ENCODE data around the gene ARF1. TPM values are rescaled to one million over a fixed set of nuclear protein-coding genes. Genes with fewer than 3 reads are reported as not detected.

ARF1 gene
- total RNA-seq, 1 donor from 2014 or later: 295 TPM

GRCh38 chr1:228105270-228105995 is 22.9 kb downstream of the ARF1 start:
- no peaks in the 10 kb centered on the region for H3K27me3 ChIP-seq
- H3K36me3 ChIP-seq: peaks cover 0 to 16% of the 10 kb centered on the region in 2 donors
- no peaks in the 10 kb centered on the region for H3K9me3 ChIP-seq
- peaks cover 48% of the 10 kb centered on the region for H3K4me1 ChIP-seq
- H3K27ac ChIP-seq: no peak overlapping the region
- no peak for TF ChIP-seq POLR2AphosphoS5 (IDR thresholded peaks at IDR 0.05; ENCODE audit: insufficient read depth in 1 of 2, low read depth in 1 of 2)
- no peak for DNase-seq (ENCODE audit: extremely low spot score in 2 of 2)
- no peak overlapping the region for H3K4me3 ChIP-seq
- intact Hi-C loops (cut with DNase I): no loop called here

- H3K27ac ChIP-seq: no peak overlapping the region
- H3K4me1 ChIP-seq: peaks cover 50% of the 10 kb centered on the region
- TF ChIP-seq POLR2A (IDR thresholded peaks at IDR 0.05): no peak
- intact Hi-C loops (cut with DNase I): no loop called here
- DNase-seq (ENCODE audit: extremely low spot score in 2 of 2): no peak
- H3K27me3 ChIP-seq: no peaks in the 10 kb centered on the region
- no peak overlapping the region for H3K4me3 ChIP-seq
- H3K36me3 ChIP-seq: peaks cover 0 to 11% of the 10 kb centered on the region in 2 donors
- H3K9me3 ChIP-seq: no peaks in the 10 kb centered on the region
Observed at GRCh38 chr1:228105996-228106799, 23.7 kb downstream of the ARF1 start.

DNA sequence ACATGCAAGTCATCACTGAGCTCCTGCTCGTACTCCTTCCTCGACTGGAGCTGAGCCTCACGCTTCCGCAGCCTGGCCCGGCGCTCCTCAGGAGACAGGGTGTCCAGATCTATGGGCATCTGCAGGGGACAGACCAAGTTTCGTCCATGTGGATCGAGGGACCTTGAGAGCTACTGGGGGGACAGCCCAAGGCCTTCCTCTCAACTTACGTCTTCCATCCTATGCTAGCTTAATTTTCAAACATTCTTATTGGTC is 24.2 kb downstream of the ARF1 start:
- H3K27ac ChIP-seq: no peak overlapping the region
- H3K4me3 ChIP-seq: no peak overlapping the region
- H3K36me3 ChIP-seq: peaks cover 0 to 11% of the 10 kb centered on the region in 2 donors
- H3K27me3 ChIP-seq: no peaks in the 10 kb centered on the region
- TF ChIP-seq, protein P1, sequence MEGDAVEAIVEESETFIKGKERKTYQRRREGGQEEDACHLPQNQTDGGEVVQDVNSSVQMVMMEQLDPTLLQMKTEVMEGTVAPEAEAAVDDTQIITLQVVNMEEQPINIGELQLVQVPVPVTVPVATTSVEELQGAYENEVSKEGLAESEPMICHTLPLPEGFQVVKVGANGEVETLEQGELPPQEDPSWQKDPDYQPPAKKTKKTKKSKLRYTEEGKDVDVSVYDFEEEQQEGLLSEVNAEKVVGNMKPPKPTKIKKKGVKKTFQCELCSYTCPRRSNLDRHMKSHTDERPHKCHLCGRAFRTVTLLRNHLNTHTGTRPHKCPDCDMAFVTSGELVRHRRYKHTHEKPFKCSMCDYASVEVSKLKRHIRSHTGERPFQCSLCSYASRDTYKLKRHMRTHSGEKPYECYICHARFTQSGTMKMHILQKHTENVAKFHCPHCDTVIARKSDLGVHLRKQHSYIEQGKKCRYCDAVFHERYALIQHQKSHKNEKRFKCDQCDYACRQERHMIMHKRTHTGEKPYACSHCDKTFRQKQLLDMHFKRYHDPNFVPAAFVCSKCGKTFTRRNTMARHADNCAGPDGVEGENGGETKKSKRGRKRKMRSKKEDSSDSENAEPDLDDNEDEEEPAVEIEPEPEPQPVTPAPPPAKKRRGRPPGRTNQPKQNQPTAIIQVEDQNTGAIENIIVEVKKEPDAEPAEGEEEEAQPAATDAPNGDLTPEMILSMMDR (IDR thresholded peaks at IDR 0.05): no peak
- TF ChIP-seq POLR2AphosphoS5 (IDR thresholded peaks at IDR 0.05; ENCODE audit: insufficient read depth in 1 of 2, low read depth in 1 of 2): no peak
- TF ChIP-seq POLR2A (IDR thresholded peaks at IDR 0.05): no peak
- DNase-seq (ENCODE audit: extremely low spot score in 2 of 2): no peak
- no peaks in the 10 kb centered on the region for H3K9me3 ChIP-seq
- peaks cover 45% of the 10 kb centered on the region for H3K4me1 ChIP-seq
- intact Hi-C loops (cut with DNase I): no loop called here

- TF ChIP-seq POLR2AphosphoS5 (IDR thresholded peaks at IDR 0.05; ENCODE audit: insufficient read depth in 1 of 2, low read depth in 1 of 2): no peak
- no peak for TF ChIP-seq POLR2A (IDR thresholded peaks at IDR 0.05)
Observed at GRCh38 chr1:228107636-228108035, 25.1 kb downstream of the ARF1 start.

GRCh38 chr1:228108055-228108690 is 25.7 kb downstream of the ARF1 start:
- peaks cover 36% of the 10 kb centered on the region for H3K4me1 ChIP-seq
- H3K27me3 ChIP-seq: no peaks in the 10 kb centered on the region
- peak overlapping the region; percentile 86 to 87 for H3K4me3 ChIP-seq
- H3K9me3 ChIP-seq: no peaks in the 10 kb centered on the region
- H3K27ac ChIP-seq: peak overlapping the region; percentile 94
- TF ChIP-seq POLR2AphosphoS5 (IDR thresholded peaks at IDR 0.05; ENCODE audit: insufficient read depth in 1 of 2, low read depth in 1 of 2): no peak
- TF ChIP-seq, protein P1 (IDR thresholded peaks at IDR 0.05): no peak
- no peak for TF ChIP-seq POLR2A (IDR thresholded peaks at IDR 0.05)
- no peak for DNase-seq (ENCODE audit: extremely low spot score in 2 of 2)
- intact Hi-C loops (cut with DNase I): no loop called here
- peaks cover 0 to 11% of the 10 kb centered on the region in 2 donors for H3K36me3 ChIP-seq

More at GRCh38 chr1:228107636-228108035, 25.1 kb downstream of the ARF1 start:
- intact Hi-C loops (cut with DNase I): no loop called here
- Histone ChIP-seq H3K27me3 (no peaks in the 10 kb centered on the region), H3K36me3 (peaks cover 0 to 11% of the 10 kb centered on the region in 2 donors), H3K4me1 (peaks cover 36% of the 10 kb centered on the region), H3K27ac (no peak overlapping the region), H3K4me3 (no peak overlapping the region), H3K9me3 (no peaks in the 10 kb centered on the region)
- DNase-seq (ENCODE audit: extremely low spot score in 2 of 2): no peak

- Histone ChIP-seq H3K4me1 (peaks cover 33% of the 10 kb centered on the region), H3K27ac (peak overlapping the region; percentile 94), H3K4me3 (peak overlapping the region; percentile 86 to 87), H3K27me3 (no peaks in the 10 kb centered on the region), H3K9me3 (no peaks in the 10 kb centered on the region), H3K36me3 (peaks cover 0 to 11% of the 10 kb centered on the region in 2 donors)
- intact Hi-C loops (cut with DNase I): no loop called here
- DNase-seq (ENCODE audit: extremely low spot score in 2 of 2): no peak
- no peak for TF ChIP-seq POLR2A (IDR thresholded peaks at IDR 0.05)
- no peak for TF ChIP-seq POLR2AphosphoS5 (IDR thresholded peaks at IDR 0.05; ENCODE audit: insufficient read depth in 1 of 2, low read depth in 1 of 2)
- TF ChIP-seq, protein P1 (IDR thresholded peaks at IDR 0.05): no peak
Observed at GRCh38 chr1:228108742-228109072, 26.2 kb downstream of the ARF1 start.
